GM12865 (cell line): ENCODE measurements around the gene EPHX1.

Source experiments
- DNase-seq: peaks from one replicate; pipeline ENCODE4 v3.0.0; 2010; ENCODE audit warnings: low read depth
- H3K4me3 ChIP-seq: 2 replicates; pipeline ENCODE4 v1.5.1; 2011; ENCODE audit warnings: mild to moderate bottlenecking, low read depth, low read length, control low read depth
- TF ChIP-seq, protein P1 (sequence below): IDR thresholded peaks from 2 replicates; pipeline ENCODE4 v1.5.1; 2011; ENCODE audit warnings: low read length, control low read depth, low read depth, inconsistent platforms; ENCODE audit not compliant: insufficient read depth; ENCODE audit errors: missing control alignments

The EPHX1 gene

GRCh38 chr1:225842074-225842473 is 32.1 kb downstream of the EPHX1 start:
- DNase-seq: no peak
- H3K4me3 ChIP-seq: no peak overlapping the region
- TF ChIP-seq, protein P1, sequence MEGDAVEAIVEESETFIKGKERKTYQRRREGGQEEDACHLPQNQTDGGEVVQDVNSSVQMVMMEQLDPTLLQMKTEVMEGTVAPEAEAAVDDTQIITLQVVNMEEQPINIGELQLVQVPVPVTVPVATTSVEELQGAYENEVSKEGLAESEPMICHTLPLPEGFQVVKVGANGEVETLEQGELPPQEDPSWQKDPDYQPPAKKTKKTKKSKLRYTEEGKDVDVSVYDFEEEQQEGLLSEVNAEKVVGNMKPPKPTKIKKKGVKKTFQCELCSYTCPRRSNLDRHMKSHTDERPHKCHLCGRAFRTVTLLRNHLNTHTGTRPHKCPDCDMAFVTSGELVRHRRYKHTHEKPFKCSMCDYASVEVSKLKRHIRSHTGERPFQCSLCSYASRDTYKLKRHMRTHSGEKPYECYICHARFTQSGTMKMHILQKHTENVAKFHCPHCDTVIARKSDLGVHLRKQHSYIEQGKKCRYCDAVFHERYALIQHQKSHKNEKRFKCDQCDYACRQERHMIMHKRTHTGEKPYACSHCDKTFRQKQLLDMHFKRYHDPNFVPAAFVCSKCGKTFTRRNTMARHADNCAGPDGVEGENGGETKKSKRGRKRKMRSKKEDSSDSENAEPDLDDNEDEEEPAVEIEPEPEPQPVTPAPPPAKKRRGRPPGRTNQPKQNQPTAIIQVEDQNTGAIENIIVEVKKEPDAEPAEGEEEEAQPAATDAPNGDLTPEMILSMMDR: no peak

- no peak overlapping the region for H3K4me3 ChIP-seq
- no peak for DNase-seq
- TF ChIP-seq, protein P1: no peak
Observed at GRCh38 chr1:225842788-225843425, 33.0 kb downstream of the EPHX1 start.

GRCh38 chr1:225843426-225843795 is 33.5 kb downstream of the EPHX1 start:
- TF ChIP-seq, protein P1: no peak
- no peak for DNase-seq
- H3K4me3 ChIP-seq: no peak overlapping the region

DNA sequence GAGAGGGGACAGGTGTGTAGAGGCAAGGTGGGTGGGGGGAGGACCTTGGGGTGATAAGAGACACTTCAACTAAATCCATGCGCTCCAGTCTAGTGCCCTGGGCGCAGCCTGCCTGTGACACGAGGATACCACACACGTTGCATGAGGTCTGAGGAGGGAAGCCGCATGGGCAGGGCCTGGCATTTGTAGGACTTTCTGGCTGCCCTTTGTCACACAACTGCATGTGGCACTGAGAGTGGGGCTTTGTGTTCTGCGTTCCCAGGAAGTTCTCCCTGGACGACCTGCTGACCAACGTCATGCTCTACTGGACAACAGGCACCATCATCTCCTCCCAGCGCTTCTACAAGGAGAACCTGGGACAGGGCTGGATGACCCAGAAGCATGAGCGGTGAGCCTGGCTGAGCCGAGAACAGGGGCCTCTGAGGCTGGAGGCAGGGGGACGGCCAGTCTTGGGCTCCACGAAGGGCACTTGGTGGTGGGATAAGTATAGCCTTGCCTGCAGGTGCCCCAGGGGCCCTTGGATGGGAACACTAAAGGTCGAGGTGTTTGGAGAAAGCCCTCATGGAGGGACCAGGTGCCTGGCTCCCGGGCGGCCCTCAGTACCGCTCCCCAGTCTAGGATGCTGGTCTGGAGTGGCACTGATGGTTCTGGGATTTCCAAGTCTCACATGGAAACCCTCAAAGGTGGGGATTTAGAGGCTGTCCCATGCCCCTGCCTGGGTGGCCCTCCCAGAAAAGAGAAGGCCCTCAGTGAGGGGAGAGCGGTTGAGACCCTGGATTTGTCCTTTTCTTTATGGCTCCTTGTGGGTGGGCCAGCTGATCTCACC is 34.5 kb downstream of the EPHX1 start:
- no peak overlapping the region for H3K4me3 ChIP-seq
- DNase-seq: no peak
- TF ChIP-seq, protein P1: no peak

- H3K4me3 ChIP-seq: no peak overlapping the region
- TF ChIP-seq, protein P1: no peak
- no peak for DNase-seq
Observed at GRCh38 chr1:225845097-225845496, 35.2 kb downstream of the EPHX1 start.

DNA sequence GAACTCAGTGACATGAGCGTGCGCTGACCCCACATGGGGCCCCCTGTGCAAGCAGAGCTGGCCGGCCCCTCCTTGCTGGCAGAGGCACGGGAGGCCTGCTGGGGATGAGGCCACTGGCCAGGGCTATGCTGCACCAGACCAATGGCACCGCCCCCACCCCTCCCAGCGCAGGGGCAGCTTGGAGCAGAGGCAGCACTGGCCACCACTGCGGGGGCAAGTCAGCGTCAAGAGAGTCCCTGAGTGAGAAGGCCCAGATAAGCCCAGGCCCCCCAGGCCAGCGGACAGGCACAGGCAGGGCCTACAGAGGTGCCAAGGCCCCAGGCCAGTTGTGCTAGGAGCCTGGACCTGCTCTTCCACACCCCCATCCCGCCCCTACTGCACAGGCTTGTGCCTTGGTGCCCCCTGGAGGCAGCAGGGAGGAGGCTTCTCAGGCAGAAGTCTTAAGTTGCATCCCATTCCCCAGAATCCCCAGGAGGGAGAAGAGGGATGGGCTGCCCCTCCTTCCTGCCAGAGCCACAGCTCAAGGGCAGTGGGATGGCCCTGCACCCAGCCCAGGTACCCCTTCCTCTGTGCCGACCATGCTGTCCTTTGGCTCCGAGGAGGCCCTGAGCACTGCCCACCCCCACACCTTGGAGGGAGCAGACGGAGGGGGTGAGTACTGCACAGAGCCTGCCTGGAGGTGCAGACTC is 35.8 kb downstream of the EPHX1 start:
- H3K4me3 ChIP-seq: no peak overlapping the region
- TF ChIP-seq, protein P1: peak; percentile 42
- peak; percentile 59 for DNase-seq
